IMR-90 (cell line): ENCODE data around the gene TPPP3.

Source experiments
- CTCF ChIP-seq: conservative IDR thresholded peaks from 2 replicates; pipeline ENCODE4 v1.5.1; 2012; ENCODE audit warnings: mild to moderate bottlenecking, low read depth, low read length, improper control_type of control experiment
- MXI1 ChIP-seq: IDR thresholded peaks from 2 replicates; pipeline ENCODE4 v1.6.1; 2012; ENCODE audit warnings: low read depth, mild to moderate bottlenecking, low read length, moderate library complexity, borderline replicate concordance
- POLR2A ChIP-seq: IDR thresholded peaks from 2 replicates; pipeline ENCODE4 v1.6.1; 2012; ENCODE audit warnings: mild to moderate bottlenecking, low read depth, low read length
- SMC3 ChIP-seq: fragments of 150-350 bp; IDR thresholded peaks from 2 replicates; pipeline ENCODE4 v1.6.1; 2016; ENCODE audit warnings: low read depth, mild to moderate bottlenecking, antibody characterized with exemption, low read length, moderate library complexity

DNA sequence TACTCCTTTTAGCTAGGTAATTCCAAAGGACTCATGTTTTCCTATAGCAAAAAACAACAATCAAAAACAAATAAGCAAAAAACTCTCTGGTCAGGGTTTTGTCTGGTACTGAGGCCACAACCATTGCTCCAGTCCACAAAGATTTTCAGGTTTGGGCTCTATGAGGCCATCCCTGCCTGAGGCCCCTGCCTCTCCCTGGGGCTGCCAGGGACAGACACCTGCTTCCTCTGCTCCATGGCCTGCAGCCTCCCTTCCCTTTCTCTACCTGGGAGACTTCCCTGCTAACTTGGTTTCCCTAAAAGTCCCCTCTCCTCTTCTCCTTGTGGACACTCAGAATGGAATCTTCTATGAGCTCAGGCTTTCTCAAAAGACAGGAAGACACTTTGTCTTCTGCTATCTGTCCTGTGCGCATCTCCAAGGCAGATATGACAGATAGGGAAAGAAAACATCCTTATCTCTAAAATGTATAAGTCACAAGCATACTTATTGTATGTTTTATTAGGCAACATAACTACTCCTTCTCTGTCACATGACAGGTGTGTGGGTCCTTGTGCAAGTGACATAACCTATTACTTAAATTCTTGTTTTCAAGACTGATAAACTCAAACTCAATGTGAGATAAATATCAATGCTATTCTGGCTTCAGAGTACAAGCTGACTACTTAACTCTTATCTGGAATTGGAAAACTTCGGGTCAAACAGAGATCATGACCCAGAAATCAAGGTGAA, 24.2 kb upstream of the TPPP3 start:
- TF ChIP-seq SMC3: no peak
- TF ChIP-seq POLR2A: no peak
- no peak for TF ChIP-seq MXI1
- no peak for TF ChIP-seq CTCF
